ENCODE results near the gene MTOR.
A peak's percentile ranks its signal among the peaks of the same experiment; 100 is the strongest.

MTOR gene

DNA sequence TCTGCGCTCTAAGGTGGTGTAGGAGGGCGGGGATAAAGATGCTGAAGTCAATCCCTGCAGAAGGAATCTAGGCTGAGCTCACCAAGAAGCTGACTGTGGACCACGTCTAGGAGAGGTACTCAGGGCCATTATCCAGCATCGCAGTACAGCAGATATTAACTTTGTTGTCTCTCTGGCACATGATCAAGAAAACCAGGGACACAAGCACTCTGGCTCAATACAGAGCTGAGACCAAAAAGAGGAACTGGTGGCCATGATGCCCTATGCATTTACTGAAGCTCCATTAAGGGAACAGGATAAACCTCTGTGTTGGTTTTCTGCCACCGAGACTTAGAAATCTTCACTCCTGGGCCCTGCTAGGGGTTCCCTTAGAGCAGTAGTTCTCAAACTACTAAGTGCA, 111.2 kb downstream of the MTOR start:
- peak; percentile 75 for DNase-seq (ENCODE audit: low read depth)
- TF ChIP-seq, protein P1, sequence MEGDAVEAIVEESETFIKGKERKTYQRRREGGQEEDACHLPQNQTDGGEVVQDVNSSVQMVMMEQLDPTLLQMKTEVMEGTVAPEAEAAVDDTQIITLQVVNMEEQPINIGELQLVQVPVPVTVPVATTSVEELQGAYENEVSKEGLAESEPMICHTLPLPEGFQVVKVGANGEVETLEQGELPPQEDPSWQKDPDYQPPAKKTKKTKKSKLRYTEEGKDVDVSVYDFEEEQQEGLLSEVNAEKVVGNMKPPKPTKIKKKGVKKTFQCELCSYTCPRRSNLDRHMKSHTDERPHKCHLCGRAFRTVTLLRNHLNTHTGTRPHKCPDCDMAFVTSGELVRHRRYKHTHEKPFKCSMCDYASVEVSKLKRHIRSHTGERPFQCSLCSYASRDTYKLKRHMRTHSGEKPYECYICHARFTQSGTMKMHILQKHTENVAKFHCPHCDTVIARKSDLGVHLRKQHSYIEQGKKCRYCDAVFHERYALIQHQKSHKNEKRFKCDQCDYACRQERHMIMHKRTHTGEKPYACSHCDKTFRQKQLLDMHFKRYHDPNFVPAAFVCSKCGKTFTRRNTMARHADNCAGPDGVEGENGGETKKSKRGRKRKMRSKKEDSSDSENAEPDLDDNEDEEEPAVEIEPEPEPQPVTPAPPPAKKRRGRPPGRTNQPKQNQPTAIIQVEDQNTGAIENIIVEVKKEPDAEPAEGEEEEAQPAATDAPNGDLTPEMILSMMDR (IDR thresholded peaks at IDR 0.05; ENCODE audit: control insufficient read depth, extremely low read depth, insufficient read depth), result no peak
- no peak overlapping the region for H3K4me3 ChIP-seq (ENCODE audit: low read depth, low read length)

DNA sequence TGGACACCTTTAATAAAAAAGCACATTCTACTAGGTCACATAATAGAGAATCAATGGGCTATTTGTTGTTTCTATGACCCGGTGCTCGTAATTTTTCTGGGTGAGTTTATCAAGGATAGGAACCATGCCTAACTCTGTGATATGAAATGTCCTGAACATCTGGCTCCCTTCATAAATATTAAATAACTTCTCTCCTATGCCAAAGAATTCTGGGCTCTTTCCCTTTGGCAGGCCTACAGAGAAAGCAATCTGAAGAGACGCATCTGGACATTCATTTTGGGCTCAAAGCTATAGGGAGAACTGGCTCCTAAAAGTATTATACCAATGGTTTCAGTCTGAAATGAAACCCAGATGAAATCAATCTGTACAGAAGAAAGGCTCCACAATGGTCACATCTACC, 112.0 kb downstream of the MTOR start:
- H3K4me3 ChIP-seq (ENCODE audit: low read depth, low read length), result no peak overlapping the region
- DNase-seq (ENCODE audit: low read depth), result no peak
- TF ChIP-seq, protein P1 (IDR thresholded peaks at IDR 0.05; ENCODE audit: control insufficient read depth, extremely low read depth, insufficient read depth), result no peak

DNA sequence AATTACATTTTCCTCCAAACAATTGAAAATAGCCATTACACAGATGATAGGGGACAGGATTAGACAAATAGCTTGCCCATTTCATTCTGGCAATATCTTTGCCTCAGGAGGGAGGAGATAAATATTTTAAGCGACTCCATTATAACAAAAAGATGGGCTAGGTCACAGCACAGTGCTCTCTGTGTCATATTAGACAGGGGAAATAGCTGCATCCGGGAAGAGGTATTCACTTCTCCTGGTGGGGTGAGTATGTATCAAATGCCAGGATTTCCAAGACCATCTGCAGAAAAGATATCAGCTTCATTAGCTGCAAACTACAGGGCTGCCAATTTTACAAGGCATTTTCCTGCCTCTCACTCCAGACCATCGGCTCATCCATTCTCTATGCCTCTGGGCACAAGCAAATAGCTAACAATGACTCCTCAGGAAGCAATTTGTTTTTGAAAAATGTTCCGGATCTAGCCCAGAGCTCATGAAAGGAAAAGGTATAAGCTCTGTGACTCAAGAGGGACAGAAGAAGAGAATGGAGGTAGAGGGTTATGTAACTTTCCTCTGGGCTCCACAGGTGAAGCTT, 115.1 kb downstream of the MTOR start:
- H3K4me3 ChIP-seq (ENCODE audit: low read depth, low read length), result no peak overlapping the region
- TF ChIP-seq, protein P1 (IDR thresholded peaks at IDR 0.05; ENCODE audit: control insufficient read depth, extremely low read depth, insufficient read depth), result no peak
- no peak for DNase-seq (ENCODE audit: low read depth)

DNA sequence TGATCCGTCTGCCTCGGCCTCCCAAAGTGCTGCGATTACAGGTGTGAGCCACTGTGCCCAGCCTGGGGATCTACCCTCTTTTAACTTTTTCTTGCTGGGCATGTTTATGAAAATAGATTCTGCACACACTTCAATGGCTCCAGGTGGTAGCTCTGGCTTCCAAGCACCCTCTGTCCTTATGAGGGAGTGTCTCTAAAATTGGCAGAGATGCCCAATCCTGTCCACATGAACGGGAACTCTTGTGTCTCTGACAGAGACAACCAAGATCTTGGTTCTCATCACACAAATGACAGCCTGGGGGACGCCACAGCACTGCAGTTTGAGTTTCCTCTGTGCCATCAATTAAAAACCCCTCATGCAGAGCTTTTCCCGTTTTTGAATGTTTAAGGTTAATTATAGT, 116.6 kb downstream of the MTOR start:
- TF ChIP-seq, protein P1 (IDR thresholded peaks at IDR 0.05; ENCODE audit: control insufficient read depth, extremely low read depth, insufficient read depth), result no peak
- no peak overlapping the region for H3K4me3 ChIP-seq (ENCODE audit: low read depth, low read length)
- DNase-seq (ENCODE audit: low read depth), result no peak

DNA sequence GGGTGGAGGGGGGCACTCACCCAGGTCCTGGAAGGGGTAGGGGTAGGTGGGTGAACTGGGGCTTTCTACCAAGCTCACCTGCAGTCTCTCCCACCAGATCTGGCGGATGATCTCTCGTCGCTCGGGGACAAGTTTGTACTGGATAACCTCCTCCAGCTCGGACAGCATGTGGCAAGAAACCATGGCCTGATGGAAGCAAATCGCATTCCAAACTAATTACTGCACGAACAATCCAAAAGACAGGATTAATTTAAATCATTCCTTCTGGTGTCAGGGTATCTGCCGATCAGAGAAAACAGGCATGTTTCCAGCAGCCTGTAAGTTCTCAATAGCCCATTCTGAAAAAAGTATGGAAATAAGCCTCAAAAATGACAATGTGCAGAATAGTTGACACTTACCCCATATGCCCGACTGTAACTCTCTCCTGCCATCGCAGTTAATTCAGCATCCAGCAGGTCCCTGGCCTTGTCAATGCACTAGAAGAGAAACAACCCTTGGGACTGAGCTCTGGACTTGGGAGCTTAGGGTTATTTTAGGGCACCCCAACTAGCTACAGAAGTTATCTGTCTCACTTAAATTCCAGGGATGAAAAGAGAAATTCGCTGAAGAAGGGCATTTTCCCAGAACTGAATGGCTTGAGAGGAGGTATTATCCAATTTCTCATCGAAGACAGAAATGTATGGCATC, 117.6 kb downstream of the MTOR start:
- TF ChIP-seq, protein P1 (IDR thresholded peaks at IDR 0.05; ENCODE audit: control insufficient read depth, extremely low read depth, insufficient read depth), result no peak
- no peak overlapping the region for H3K4me3 ChIP-seq (ENCODE audit: low read depth, low read length)
- DNase-seq (ENCODE audit: low read depth), result no peak

DNA sequence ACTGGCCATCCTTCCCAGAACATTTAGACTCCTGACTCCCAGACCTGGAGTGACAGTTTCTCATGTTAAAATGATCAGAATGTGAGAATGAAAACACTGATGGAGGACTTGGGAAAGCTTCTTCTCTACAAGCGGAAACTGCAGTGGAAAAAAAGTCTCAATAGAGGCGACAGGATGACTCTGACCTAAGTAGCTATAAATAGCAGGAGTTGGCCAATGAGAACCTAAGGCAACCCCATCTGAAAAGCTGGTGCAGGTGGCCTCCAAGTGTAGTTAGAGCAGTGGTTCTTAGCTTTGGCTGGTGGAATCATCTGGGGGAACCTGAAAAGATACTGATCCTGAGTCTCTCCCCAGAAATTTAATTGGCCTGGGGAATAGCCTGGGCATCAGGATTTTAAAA, 118.4 kb downstream of the MTOR start:
- H3K4me3 ChIP-seq (ENCODE audit: low read depth, low read length), result no peak overlapping the region
- no peak for DNase-seq (ENCODE audit: low read depth)
- TF ChIP-seq, protein P1 (IDR thresholded peaks at IDR 0.05; ENCODE audit: control insufficient read depth, extremely low read depth, insufficient read depth), result no peak

DNA sequence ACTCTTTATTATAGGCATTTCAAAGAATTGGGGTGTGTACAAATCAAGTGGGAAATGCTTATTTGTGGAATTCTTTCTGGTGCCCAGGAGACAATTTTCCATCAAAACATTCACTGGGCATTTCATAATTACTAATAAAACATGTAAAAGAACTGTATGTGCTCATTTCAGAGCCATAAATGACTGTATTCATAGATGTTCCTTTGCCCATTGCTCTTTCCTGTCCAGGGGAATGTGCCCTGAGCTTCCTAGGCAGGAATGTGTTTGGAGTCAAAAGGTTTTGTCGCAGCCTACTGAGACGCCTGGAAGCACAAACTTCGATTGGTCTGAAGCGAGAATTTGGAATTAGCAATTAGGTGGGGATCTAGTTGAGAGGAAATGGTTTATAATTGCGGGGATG, 119.0 kb downstream of the MTOR start:
- H3K4me3 ChIP-seq (ENCODE audit: low read depth, low read length), result no peak overlapping the region
- no peak for DNase-seq (ENCODE audit: low read depth)
- TF ChIP-seq, protein P1 (IDR thresholded peaks at IDR 0.05; ENCODE audit: control insufficient read depth, extremely low read depth, insufficient read depth), result no peak

Measured in LNCaP clone FGC (cell line).